ENCODE results near the gene CCDC170.

Gene CCDC170

GRCh38 chr6:151659212-151659611, 165.4 kb downstream of the CCDC170 start:
- no peak for DNase-seq

- DNase-seq = no peak
Observed at GRCh38 chr6:151661509-151661908, 167.7 kb downstream of the CCDC170 start.

GRCh38 chr6:151661928-151662327, 168.1 kb downstream of the CCDC170 start:
- DNase-seq = no peak

GRCh38 chr6:151663559-151663958, 169.7 kb downstream of the CCDC170 start:
- no peak for DNase-seq

GRCh38 chr6:151664390-151664789, 170.6 kb downstream of the CCDC170 start:
- DNase-seq = no peak

- no peak for DNase-seq
Observed at GRCh38 chr6:151665329-151665728, 171.5 kb downstream of the CCDC170 start.

GRCh38 chr6:151666526-151666925, 172.7 kb downstream of the CCDC170 start:
- no peak for DNase-seq

- DNase-seq = no peak
Observed at GRCh38 chr6:151669208-151669560, 175.4 kb downstream of the CCDC170 start.

- DNase-seq = no peak
Observed at GRCh38 chr6:151670116-151670515, 176.3 kb downstream of the CCDC170 start.

Measured in stimulated activated CD4-positive, alpha-beta T cell treated with anti-CD3 and anti-CD28 coated beads, Interleukin-2, amount 100 ng/mL, for 48 hours (primary cell).